GM12865 (cell line): ENCODE data around the gene ONECUT1.

ENCODE experiments used
- DNase-seq: peaks from one replicate; pipeline ENCODE4 v3.0.0; 2010; ENCODE audit warnings: low read depth
- H3K4me3 ChIP-seq: 2 replicates; pipeline ENCODE4 v1.5.1; 2011; ENCODE audit warnings: mild to moderate bottlenecking, low read depth, low read length, control low read depth
- TF ChIP-seq, protein P1 (sequence below): IDR thresholded peaks from 2 replicates; pipeline ENCODE4 v1.5.1; 2011; ENCODE audit warnings: low read length, control low read depth, low read depth, inconsistent platforms; ENCODE audit not compliant: insufficient read depth; ENCODE audit errors: missing control alignments

ONECUT1 gene

DNA sequence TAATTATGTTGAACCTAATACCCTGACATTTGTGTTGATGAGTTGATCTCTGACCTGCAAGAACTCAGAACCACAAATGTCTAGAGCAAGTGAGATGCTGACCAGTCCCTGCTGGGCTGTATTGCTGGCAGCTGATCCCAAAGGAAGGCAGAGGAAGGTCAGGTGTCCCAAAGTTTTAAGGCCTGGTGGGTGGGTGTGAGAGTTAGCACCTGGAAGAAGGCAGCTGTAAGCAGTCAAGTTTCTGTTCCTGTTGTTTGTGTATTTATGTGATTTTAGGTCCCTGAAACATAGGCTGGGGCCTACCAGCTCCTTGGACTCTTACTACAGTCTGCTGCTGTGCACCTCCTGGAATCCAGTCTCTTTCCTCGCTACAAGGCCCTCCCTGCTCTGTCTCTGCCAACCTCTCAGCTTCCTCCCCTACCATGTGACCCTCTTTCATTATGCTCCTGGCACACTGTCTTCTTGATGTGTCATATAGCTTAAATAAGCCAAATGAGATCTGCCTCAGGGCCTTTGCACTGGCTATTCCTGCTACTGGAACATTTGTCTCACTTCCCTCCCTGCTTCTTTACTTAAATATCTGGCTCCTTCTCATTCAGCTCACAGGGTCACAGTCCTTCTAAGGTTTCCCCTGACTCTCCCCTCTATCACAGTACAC is 80.0 kb downstream of the ONECUT1 start:
- peak; percentile 24 for DNase-seq
- TF ChIP-seq, protein P1, sequence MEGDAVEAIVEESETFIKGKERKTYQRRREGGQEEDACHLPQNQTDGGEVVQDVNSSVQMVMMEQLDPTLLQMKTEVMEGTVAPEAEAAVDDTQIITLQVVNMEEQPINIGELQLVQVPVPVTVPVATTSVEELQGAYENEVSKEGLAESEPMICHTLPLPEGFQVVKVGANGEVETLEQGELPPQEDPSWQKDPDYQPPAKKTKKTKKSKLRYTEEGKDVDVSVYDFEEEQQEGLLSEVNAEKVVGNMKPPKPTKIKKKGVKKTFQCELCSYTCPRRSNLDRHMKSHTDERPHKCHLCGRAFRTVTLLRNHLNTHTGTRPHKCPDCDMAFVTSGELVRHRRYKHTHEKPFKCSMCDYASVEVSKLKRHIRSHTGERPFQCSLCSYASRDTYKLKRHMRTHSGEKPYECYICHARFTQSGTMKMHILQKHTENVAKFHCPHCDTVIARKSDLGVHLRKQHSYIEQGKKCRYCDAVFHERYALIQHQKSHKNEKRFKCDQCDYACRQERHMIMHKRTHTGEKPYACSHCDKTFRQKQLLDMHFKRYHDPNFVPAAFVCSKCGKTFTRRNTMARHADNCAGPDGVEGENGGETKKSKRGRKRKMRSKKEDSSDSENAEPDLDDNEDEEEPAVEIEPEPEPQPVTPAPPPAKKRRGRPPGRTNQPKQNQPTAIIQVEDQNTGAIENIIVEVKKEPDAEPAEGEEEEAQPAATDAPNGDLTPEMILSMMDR: no peak
- no peak overlapping the region for H3K4me3 ChIP-seq

DNA sequence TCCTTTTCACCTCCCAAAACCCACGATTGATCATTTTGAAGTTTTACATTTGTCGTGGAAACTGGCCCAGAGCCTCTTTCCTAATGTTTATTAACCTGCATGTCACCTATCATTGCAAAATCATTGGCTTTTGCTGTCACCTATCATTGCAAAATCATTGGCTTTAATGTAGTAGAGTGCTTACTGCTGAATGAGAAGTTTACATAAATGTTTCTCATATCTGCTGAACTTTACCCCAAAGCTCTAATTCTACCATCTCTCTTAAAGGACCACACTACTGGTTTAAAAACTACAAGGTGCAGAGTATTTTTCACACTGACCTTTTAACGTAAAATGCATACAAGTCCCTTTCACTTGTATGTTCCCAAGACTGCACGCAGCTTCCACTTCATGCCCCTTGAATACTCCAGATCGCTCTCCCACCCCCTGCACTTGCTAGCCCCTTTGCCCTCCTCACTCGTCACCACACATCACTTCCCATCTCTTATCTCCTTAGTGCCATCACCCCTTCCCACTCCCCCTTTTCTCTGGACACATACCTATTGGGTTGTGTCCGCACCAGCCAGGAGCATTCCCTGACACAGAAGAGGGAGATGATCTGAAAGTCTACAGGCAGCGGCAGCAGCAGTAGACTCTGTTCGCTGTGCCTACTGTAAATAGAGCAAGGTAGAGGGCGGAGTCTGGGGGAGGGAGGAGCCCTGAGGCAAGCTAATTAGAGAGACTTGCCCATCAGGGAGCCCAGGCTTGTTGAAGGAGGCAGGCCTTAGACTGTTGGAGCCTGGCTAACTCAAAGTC is 80.8 kb downstream of the ONECUT1 start:
- TF ChIP-seq, protein P1: no peak
- DNase-seq: peak; percentile 64
- peak overlapping the region; percentile 22 for H3K4me3 ChIP-seq
